ENCODE results near the gene IL31RA.

GRCh38 chr5:55816342-55816741 lies 34.8 kb upstream of the IL31RA start:
- TF ChIP-seq CTCF (conservative IDR thresholded peaks at IDR 0.05; ENCODE audit: low read length) (no peak), EZH2phosphoT487 (IDR thresholded peaks at IDR 0.05; ENCODE audit: borderline replicate concordance) (no peak)
